SIG-M5 treated with dmso at 0.1 percent for 504 hours (cell line): ENCODE data around the gene STX7.

Experiments used
- DNase-seq: peaks from one replicate; lab custom pipeline; 2025; ENCODE audit not compliant: unreplicated experiment; lab: John Stamatoyannopoulos, UW

STX7 gene

DNA sequence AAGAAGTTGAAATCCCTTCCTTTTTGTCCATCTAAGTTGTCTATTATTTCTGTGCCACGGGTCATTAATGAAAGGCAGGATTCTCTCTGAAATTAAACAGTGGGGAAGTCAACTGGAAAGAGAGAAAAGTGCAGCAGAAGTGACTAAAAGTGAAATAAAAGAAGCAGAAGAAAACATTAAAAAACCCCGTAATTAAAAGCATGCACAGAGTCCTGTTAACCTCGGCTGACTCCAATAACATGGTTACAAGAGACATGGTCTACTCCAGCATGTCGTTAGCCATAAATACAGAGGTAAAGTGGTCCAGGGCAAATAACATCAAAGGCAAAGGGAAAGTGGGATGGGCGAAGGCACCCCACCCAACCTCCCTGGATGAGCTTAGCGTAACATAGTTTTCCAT, 98.6 kb downstream of the STX7 start:
- no peak for DNase-seq

DNA sequence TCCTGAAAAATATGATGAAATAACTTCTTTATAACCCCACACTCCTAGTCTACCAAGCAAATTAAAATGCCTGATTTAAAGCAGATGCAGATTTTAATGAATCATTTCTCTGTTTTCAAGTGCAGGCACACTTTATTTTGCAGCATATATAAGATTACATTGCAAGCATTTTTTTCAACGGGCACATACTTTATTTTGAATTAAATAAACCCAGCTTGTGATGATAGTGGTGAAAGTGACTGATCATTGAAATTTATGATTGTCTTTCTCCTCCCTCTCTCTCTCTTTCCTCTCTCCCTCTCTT, 99.5 kb downstream of the STX7 start:
- DNase-seq, result no peak

DNA sequence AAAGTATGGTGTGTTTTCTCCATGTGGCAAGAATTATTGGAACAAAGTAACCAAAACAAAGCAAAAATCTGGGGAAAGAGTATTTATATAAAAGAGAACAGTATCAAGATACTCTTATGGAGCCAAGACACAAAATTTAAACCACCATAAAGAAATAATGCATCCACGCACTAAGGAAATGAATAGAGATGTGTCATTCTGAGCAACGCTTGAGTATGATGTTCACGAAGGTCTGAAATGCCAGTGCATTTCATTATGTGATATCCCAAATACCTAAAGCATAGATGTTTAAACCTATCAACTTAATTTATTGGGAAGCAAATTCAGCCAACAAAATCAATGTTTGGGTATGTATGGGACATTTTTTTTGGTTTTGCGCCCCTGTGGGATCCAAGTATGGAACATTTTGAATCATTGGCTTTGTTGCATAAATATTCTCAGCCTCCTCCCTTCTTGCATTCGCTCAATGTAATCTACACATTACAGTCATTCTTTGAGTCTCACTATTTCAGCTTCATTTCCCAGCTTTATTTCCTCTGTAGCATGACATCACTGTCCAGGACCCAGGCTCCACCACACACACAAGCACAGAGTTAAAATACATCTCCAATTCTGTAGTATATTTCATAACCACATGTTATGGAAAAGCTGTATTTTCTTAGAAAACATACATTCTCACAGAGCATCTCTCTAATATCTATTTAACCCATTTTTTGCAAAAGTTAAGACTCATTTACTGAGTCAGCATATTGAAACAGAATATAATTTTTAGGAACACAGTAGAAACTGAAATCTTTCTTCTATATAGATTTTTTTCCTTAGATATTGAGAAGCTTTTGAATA, 100.0 kb downstream of the STX7 start:
- no peak for DNase-seq

DNA sequence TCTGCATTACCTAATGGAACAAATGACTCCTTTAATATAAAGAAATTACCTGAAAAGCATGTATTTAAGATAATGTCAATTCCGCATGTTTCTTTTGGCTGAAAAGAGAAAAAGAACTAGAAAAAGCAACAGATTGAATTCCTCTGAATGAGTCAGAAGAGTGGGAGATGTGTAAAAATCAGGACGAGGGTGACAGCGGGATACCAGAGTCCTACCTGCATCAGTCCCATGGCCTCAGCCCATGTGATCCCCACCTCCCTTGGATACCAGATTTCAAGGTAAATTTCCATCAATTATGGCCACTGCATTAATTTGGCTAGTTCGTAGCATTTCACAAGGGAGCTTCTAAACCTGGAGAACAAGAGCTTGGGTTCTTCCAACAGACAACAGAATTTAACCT, 101.6 kb downstream of the STX7 start:
- DNase-seq, result no peak

DNA sequence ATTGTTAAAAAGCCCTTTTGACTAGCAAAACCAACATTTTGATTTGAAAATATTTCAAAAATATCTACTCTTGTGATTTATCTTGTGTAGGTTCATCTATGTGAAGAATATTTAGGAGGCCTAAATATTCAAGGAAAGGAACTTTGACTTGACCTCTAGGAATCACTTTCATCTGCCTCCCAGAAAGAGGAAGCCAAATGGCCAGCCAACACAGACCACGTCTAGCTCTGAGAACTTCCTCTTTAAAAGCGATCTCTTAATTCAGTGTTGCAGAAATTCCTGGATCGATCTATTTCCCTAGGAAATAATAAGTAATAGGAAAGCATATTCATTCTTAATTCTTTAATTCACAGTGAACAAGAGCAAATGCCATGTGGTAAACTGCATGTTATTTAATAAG, 102.1 kb downstream of the STX7 start:
- DNase-seq, result no peak

GRCh38 chr6:132405143-132405915, 107.6 kb downstream of the STX7 start:
- no peak for DNase-seq

GRCh38 chr6:132404736-132405135, 108.2 kb downstream of the STX7 start:
- no peak for DNase-seq

DNA sequence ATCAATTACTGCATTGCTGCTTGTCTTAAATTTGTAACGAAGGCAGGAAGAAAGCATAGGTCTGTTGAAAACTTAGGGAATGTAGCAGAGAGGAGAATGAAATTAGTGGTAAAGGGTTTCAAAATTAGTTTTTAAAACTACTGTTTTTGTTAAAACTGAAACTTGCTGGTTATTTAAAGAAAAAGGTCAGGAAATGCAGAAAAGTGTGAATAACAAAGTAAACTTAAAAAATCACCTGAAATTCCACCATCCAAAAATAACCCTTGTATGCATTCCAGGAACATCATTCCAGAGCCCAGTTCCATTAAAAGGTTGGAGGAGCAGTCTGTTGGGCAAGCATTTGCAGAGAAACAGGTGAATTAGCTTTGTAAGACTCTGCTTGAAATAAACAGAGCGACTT, 108.6 kb downstream of the STX7 start:
- no peak for DNase-seq

- DNase-seq, result no peak
Measured at GRCh38 chr6:132401618-132402285, 111.2 kb downstream of the STX7 start.

DNA sequence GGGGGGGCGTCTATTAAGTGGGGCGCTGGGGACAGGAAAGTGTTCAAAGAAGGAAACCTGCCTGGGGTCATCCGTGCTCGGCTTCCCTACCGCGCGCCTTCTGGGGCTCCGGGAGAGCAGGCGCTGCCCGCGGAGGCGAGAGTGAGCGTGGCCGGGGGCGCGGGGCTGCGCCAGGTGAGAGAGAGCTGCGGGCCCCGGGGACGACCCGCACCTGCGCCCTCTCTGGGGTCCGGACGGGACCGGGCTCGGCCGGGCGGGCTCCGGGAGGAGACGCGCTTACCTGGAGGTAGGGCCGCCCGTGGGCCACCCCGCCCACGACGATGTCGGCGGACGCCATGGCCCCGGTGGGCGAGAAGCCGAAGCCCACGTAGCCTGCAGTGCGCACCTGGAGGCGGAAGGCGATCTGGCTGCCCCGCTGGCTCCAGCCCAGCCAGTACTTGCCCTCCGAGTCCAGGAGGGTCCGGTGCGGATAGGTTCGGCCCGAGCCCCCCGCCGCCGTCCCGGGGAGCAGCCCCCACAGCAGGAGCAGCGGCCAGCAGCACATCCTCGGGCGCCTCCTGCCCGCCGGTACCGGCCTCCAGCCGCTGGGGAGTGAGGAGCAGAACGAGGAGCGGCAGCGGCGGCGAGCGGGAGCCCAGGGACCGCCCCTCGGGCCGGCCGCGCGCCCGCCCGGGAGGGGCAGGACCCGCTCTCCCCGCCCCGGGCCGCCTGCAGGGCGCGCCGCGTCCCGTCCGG, 111.9 kb downstream of the STX7 start, which contains the start of gene MOXD1:
MOXD1 (minus strand) TSS at position 593 of the 735 bp plus-strand sequence; CDS start at position 544, 49 bp downstream.
- DNase-seq, result no peak

DNA sequence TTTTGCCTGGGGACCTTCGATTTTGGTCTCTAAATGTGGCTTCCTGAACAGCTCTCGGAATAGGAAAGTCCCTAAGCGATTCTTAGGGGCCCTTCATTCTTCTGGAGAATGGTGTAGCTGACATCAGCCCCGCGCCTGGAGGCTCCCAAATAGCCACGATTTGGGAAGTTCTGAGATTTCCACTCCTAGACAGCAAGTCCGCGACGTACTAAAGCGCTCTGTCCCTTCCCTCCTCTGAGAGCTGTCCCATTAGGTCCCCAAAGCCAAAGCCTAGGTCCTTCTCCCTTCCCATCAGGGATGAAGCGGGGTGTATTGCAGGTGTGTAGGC, 112.4 kb downstream of the STX7 start:
- no peak for DNase-seq

DNA sequence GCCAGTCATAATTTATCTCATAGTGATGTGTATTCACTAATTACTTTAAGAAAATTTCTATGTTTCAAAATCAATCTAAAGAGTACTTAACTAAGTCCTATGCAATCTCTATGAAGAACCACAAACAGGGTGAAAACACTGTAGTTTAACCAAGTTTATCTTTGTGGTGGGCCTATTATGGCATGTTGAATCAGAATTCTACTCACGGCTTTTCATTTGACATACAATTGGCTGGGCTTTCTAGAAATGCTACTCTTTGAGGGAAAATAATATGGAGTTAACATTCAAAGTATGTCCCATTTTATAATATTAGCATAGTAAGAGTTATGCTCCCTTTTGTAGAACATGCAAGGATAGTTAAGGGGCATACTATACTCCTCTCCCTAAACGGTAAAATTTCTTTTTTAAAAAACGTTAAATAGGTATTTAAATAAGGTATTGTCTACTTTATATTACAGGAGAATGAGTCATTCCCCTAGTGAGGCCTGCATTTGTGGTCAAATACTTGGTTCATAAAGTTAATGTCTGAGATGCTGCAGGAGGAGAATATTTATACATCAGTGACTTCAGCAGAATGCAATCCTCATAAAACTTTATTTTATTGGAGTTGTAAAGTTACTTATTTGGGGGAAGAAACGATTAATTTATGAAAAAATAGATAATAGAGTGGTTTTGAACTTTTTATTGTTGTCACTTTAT, 113.4 kb downstream of the STX7 start:
- no peak for DNase-seq
